Measurements from ENCODE around the gene KCNQ4.

The KCNQ4 gene

DNA sequence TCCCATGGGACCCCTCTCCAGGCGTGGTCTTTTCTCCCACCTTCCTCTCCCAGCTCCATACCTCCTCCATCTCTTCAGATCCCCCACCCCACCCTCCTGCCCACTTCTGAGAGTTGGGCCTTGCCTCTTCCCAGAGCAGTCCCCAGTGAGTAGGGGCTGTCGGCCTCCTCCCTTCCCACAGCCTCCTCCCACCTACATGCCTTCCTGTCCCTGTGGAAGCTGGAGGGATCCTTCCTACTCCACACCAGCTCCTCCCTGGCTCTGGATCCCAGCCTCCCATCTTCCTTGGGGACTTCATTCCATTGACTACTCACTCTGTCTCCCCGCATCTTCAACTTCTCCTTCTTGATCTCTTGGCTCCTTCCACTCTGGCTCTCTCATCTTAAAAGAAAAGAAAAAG lies 24.9 kb downstream of the KCNQ4 start:
- Mint-ChIP-seq H3K27me3 (no peaks in the 10 kb centered on the region), H3K36me3 (no peaks in the 10 kb centered on the region), H3K9me3 (no peaks in the 10 kb centered on the region), H3K4me3 (no peak overlapping the region), H3K4me1 (peaks cover 21% of the 10 kb centered on the region), H3K27ac (no peak overlapping the region)

DNA sequence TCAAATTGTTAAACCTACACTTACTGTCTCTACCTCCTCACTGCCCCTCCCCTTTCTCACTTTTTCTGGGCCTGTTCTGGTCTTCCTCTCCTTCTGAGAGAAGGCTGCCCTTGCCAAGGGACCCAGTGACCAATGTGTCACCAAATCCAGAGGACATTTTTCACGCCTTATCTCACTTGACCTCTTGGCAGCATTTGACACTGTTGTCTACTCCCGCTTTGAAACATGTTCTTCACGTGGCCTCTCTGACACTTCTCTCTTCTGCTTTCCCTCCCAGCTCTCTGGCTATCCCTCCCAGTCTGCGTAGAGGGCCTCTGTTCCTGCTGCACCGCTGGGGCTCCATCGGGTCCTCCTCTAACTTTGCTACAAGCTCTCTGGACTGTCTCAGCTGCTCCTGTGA lies 25.3 kb downstream of the KCNQ4 start:
- Mint-ChIP-seq H3K9me3 (no peaks in the 10 kb centered on the region), H3K4me3 (no peak overlapping the region), H3K27ac (no peak overlapping the region), H3K4me1 (peaks cover 21% of the 10 kb centered on the region), H3K27me3 (no peaks in the 10 kb centered on the region), H3K36me3 (no peaks in the 10 kb centered on the region)

DNA sequence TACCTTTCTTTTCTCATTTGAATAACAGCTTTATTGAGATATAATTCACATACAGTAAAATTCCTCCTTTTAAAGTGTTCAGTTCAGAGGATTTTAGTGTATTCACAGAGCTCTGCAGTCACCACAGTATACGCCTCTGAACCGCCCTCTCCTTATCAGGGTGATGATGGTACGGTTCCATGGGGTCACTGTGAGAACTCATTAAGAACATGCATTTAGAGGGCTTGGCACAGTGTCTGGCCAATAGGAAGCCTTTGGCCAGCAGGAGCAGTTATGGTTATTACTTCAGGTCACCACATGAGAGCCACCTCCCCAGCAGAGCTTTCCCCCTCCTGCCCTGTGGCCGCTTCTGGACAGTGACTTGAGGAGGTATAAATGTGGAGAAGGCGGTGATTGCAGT lies 27.3 kb downstream of the KCNQ4 start:
- H3K9me3 Mint-ChIP-seq: no peaks in the 10 kb centered on the region
- H3K27ac Mint-ChIP-seq: no peak overlapping the region
- H3K36me3 Mint-ChIP-seq: no peaks in the 10 kb centered on the region
- H3K4me3 Mint-ChIP-seq: no peak overlapping the region
- peaks cover 21% of the 10 kb centered on the region for H3K4me1 Mint-ChIP-seq
- H3K27me3 Mint-ChIP-seq: no peaks in the 10 kb centered on the region

DNA sequence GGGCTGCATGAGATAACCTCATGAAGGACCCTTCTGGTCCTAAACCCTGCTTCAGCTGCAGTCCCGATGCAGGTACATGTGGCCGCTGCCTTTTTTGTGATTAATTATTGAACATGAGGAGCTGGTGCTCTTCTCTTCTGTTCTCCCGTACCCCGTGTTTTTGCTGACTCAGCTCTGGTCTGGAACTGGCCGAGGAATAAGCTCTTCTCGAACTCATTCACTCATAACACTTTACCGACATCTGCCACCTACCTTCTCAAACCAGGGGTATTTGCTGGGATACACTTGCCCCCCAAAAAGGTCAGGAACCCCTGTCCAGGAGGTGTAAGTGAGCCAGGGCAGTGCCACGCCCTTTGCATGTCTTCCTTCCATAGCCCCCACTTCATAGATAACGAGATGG lies 31.8 kb downstream of the KCNQ4 start:
- Mint-ChIP-seq H3K27ac (no peak overlapping the region), H3K9me3 (no peaks in the 10 kb centered on the region), H3K27me3 (no peaks in the 10 kb centered on the region), H3K36me3 (no peaks in the 10 kb centered on the region), H3K4me3 (no peak overlapping the region), H3K4me1 (peaks cover 9% of the 10 kb centered on the region)

DNA sequence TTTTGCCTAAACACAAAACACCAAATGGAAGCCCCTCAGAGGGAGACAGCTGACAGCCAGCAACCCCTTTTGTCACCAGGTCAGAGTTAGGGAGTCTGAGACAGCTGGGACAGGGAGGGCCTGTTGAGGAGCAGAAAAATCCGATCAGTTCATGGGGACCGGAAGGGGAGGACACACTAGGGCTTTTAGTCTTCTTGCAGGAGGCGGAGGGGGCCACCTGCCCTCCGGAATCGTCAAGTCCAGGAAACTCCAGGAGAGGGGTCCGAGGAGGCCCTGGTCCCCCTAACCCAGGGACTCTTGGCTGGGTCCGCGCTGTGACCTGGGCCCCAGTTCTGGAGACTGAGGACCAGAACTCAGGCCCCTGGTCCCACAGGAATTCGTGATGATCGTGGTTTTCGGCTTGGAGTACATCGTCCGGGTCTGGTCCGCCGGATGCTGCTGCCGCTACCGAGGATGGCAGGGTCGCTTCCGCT lies 34.2 kb downstream of the KCNQ4 start:
- H3K4me1 Mint-ChIP-seq: peaks cover 7% of the 10 kb centered on the region
- H3K27me3 Mint-ChIP-seq: no peaks in the 10 kb centered on the region
- peak overlapping the region; percentile 4 for H3K27ac Mint-ChIP-seq
- H3K36me3 Mint-ChIP-seq: no peaks in the 10 kb centered on the region
- H3K4me3 Mint-ChIP-seq: peak overlapping the region; percentile 75
- H3K9me3 Mint-ChIP-seq: no peaks in the 10 kb centered on the region

DNA sequence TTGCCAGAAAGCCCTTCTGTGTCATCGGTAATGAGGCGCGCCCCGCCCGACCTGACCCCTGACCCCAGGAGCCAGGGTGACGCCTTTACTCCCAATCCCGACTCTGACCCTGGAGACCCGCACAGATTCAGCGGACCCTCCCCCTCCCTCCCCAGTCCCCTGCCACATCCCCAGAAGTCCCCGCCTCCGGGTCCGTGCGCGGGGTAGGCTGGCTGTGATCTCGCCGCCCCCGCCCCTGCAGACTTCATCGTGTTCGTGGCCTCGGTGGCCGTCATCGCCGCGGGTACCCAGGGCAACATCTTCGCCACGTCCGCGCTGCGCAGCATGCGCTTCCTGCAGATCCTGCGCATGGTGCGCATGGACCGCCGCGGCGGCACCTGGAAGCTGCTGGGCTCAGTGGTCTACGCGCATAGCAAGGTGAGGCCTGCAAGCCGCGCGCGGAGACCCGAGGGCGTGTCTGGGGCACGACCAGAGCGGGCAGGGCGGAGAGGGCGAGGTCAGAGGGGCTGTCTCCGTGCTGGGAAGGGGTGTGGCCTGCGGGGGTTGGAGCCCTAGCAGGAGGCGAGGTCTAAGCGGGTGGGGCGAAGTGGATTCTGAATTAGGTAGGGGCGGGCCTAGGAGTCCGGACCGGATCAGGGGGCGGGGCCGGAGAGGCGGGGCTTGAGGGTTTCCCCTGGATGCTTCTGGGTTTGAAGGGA lies 34.8 kb downstream of the KCNQ4 start:
- H3K27ac Mint-ChIP-seq: peak overlapping the region; percentile 62

DNA sequence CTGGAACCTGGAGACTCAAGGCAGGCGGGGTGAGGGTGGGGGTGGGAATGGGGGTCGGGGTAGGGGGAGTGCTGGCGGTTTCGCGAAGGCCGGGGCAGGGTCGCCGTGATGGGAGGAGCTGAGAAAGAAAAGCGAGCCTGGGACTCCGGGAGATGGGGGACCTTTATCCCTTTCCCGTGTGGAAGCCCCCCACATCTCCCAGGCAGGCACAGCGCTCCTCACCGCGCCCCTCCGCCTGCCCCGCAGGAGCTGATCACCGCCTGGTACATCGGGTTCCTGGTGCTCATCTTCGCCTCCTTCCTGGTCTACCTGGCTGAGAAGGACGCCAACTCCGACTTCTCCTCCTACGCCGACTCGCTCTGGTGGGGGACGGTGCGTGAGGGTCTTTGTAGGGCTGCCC lies 35.5 kb downstream of the KCNQ4 start:
- Mint-ChIP-seq H3K9me3 (no peaks in the 10 kb centered on the region), H3K36me3 (no peaks in the 10 kb centered on the region), H3K27me3 (no peaks in the 10 kb centered on the region), H3K27ac (peak overlapping the region; percentile 35), H3K4me1 (peaks cover 7% of the 10 kb centered on the region), H3K4me3 (peak overlapping the region; percentile 75)

More for the DNA sequence above, 34.8 kb downstream of the KCNQ4 start:
- Mint-ChIP-seq H3K4me1 (peaks cover 7% of the 10 kb centered on the region), H3K27me3 (no peaks in the 10 kb centered on the region), H3K4me3 (peak overlapping the region; percentile 75), H3K36me3 (no peaks in the 10 kb centered on the region), H3K9me3 (no peaks in the 10 kb centered on the region)

DNA sequence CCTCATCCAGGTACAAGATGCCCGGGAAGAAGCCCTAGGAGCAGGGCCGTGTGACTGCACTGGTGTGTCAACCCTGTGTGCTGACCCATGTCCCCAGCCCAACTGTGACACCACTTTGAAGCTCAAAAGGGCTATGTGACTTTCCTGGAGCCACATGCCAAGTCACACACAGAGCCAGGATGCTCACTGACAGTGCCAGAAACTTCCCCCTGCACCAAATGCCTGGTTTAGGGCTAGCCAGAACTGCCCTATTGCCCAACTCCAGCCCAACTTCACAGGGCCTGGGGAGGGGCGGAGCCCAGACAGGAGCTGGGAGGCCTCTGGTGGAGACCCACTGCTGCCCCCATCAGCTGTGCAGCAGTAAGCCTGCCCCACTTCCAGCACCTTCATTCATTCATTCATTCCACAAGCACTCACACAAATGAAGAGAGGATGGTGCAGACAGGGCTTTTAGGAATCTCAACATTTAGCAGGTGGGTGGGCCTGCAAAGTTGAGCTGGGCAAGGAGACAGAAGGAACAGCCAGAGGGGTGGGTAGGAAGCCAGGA lies 36.7 kb downstream of the KCNQ4 start:
- H3K27ac Mint-ChIP-seq: peak overlapping the region; percentile 70
- no peaks in the 10 kb centered on the region for H3K9me3 Mint-ChIP-seq
- no peaks in the 10 kb centered on the region for H3K36me3 Mint-ChIP-seq
- no peaks in the 10 kb centered on the region for H3K27me3 Mint-ChIP-seq
- no peak overlapping the region for H3K4me3 Mint-ChIP-seq
- peaks cover 12% of the 10 kb centered on the region for H3K4me1 Mint-ChIP-seq

DNA sequence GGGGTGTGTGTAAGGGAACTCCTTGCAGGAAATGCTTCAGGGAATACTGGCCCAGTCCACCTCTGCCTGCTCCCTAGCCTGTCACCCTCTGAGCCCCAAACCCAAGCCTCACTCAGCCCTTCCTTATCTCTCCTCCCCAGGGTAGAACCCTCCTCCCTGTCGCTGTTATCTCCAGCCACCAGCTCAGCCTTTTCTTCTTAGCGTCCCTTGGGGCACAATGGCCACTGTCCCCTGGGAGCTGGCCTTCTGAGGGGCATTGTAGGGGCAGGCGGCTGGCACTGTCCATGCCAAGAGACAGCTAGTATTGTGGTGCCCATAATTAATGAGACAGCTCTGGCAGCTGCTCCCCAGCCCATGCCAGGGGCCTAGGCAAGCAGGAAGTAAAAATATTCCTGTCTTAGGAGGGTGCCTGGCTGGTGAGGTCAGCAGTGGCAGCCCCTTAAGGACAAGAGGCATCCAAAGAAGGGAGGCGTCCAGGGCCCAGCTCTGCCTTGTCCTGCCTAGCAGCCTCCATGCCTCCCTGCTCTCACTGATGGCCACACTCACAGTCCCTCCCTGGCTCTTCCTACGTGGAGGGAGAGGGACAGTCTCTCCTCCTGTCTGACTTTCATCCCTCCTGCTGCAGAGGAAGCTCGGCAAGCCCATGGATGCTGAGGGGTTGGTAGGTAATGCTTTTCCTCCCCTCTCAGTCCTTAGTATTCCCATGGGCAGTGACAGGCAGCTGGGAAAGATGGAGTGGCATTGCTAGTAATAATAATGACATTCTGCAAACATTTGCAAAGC lies 37.5 kb downstream of the KCNQ4 start:
- Mint-ChIP-seq H3K36me3 (no peaks in the 10 kb centered on the region), H3K27ac (no peak overlapping the region), H3K4me3 (no peak overlapping the region), H3K9me3 (no peaks in the 10 kb centered on the region), H3K4me1 (peaks cover 15% of the 10 kb centered on the region), H3K27me3 (no peaks in the 10 kb centered on the region)

DNA sequence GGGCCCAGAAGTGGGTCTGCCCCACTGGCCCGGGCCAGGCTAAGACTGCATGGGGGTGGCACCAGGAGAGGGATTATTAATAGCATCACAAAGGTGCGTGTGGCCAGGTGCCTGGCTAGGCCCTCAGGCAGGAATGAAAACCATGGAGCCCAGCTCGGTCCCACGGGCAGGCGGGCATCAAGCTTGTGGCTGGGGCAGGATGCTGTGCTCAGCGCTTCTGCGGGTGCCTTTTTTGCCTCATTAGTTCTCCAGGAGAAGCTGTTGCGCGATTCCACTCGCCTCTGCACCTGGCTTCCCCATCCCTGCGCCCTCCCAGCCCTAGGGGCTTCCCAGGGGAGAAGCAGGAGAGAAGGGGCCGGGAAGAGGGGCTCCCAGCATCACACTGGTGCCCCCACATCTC lies 39.3 kb downstream of the KCNQ4 start:
- Mint-ChIP-seq H3K36me3 (no peaks in the 10 kb centered on the region), H3K27ac (no peak overlapping the region), H3K27me3 (no peaks in the 10 kb centered on the region), H3K4me3 (no peak overlapping the region), H3K9me3 (no peaks in the 10 kb centered on the region), H3K4me1 (peaks cover 17% of the 10 kb centered on the region)

DNA sequence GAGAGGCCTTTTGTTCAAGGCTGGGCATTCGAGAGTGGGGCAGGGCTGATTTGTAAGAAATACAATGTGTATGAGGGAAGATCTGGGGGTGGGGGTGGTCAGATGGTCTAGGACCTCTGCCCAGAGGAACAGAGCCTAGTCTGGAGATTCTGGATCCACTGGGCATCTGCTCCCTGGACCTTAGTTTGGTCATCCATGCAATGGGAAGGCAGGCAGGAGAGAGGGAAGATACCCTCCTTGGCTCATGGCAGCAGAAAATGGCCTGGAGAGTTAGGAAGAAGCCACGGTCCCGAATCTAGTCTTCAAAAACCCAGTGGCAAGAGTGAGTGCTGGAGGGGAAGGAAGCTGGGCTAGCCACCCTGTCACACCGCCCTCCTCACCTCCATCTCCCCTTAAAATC lies 39.8 kb downstream of the KCNQ4 start:
- Mint-ChIP-seq H3K4me1 (peaks cover 17% of the 10 kb centered on the region), H3K4me3 (no peak overlapping the region), H3K36me3 (no peaks in the 10 kb centered on the region), H3K9me3 (no peaks in the 10 kb centered on the region), H3K27me3 (no peaks in the 10 kb centered on the region), H3K27ac (no peak overlapping the region)

DNA sequence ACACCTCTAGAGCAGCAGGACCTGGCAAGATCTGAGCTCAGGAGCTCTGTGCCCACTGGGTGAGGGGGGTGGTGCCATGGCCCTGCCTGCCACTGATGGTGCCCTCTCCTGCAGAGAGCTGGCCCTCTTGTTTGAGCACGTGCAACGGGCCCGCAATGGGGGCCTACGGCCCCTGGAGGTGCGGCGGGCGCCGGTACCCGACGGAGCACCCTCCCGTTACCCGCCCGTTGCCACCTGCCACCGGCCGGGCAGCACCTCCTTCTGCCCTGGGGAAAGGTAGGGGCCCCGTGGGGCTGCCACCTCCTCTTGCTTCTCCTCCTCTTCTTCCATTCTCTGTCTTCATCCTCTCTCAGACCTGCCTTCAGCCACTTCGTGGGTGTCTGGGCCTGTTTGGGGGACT lies 40.4 kb downstream of the KCNQ4 start:
- H3K36me3 Mint-ChIP-seq: no peaks in the 10 kb centered on the region
- H3K27ac Mint-ChIP-seq: peak overlapping the region; percentile 43
- H3K4me3 Mint-ChIP-seq: no peak overlapping the region
- H3K27me3 Mint-ChIP-seq: no peaks in the 10 kb centered on the region
- H3K9me3 Mint-ChIP-seq: no peaks in the 10 kb centered on the region
- H3K4me1 Mint-ChIP-seq: peaks cover 17% of the 10 kb centered on the region

DNA sequence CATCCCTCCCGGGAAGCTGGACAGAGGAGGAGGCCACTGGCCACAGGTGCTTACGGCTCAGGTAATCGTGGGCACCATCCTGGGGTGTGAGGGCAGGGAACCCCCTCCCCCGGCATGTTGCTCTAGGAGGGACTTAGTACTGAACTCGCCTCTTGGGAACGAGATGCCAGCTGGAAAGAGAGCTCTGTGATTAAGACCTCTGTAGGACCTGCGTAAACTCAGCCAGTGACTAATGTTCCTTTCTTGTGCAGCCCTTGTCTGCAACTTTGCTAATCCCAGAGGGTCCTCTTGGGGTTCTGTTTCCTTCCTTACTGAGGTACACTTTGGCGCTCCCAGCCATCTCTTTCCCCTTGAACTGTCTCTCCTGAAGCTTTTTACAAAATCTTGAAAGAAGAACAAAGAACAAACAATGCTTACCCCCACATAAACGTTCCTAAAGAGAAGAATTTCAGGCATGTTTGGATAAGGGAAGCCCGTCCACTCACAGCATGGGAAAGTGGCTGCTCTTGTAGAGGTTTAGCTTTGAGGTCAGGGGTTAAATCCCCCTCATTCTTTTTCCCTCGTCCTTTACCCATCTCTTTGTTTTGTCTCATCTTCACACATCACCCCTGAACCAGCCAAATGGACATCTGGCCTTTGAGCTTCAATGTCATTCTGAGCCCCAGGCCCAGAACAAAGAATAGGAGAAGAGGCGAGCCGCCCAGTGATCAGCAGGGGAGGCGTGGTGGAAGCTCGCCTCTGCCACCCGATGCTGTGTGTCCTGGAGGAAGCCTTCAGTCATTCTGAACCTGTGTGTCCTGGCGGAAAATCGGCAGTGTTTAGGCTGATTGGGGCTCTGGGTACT lies 41.2 kb downstream of the KCNQ4 start:
- Mint-ChIP-seq H3K36me3 (no peaks in the 10 kb centered on the region), H3K27ac (no peak overlapping the region), H3K4me1 (peaks cover 11% of the 10 kb centered on the region), H3K27me3 (no peaks in the 10 kb centered on the region), H3K9me3 (no peaks in the 10 kb centered on the region), H3K4me3 (no peak overlapping the region)

DNA sequence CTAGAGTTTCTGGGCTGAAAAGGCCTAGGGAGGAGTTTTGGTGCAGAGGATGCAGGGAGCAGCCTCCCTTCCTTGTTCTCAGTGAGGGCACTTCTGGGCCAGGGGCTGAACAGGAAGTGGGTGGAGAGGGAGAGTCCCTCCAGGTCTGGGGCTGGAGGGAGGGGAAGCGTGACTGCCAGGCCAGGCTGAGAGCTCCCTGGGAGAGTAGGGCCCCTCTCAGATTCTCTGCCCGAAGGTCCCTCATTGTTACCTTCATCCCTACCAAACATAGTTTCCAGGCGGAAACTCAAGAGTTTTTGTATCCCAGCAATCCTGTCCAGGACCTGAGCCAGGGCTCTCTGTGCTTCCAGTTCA lies 41.8 kb downstream of the KCNQ4 start:
- H3K4me1 Mint-ChIP-seq: peaks cover 11% of the 10 kb centered on the region
- H3K9me3 Mint-ChIP-seq: no peaks in the 10 kb centered on the region
- H3K27ac Mint-ChIP-seq: no peak overlapping the region
- no peaks in the 10 kb centered on the region for H3K36me3 Mint-ChIP-seq
- H3K4me3 Mint-ChIP-seq: no peak overlapping the region
- H3K27me3 Mint-ChIP-seq: no peaks in the 10 kb centered on the region

DNA sequence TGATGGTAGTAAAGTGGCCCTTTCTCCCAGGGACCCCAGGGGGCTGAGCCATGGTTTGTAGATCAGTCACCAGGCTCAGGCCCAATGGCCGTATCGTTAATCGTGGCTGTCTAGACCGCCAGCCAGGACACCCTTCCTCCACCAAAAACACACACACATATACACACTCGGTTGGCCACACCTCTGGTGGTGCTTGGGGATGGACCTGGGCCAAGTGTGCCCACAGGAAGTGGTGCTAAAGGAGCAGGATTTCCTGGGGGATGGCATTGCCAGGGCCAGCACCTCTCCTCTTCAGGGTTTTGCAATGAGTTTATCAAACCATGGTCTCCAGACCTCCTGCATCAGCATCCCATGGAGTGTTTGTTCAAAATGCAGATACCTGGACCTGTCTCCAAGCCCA lies 42.4 kb downstream of the KCNQ4 start:
- no peaks in the 10 kb centered on the region for H3K9me3 Mint-ChIP-seq
- H3K4me1 Mint-ChIP-seq: peaks cover 11% of the 10 kb centered on the region
- no peak overlapping the region for H3K4me3 Mint-ChIP-seq
- H3K36me3 Mint-ChIP-seq: no peaks in the 10 kb centered on the region
- H3K27me3 Mint-ChIP-seq: no peaks in the 10 kb centered on the region
- peak overlapping the region; percentile 72 for H3K27ac Mint-ChIP-seq
